CD1c-positive myeloid dendritic cell (primary cell): ENCODE results near the gene CIRBP.

Experiments
- DNase-seq: peaks from one replicate; pipeline ENCODE4 v3.0.0-alpha.2; 2016; ENCODE audit errors: extremely low spot score

CIRBP gene

DNA sequence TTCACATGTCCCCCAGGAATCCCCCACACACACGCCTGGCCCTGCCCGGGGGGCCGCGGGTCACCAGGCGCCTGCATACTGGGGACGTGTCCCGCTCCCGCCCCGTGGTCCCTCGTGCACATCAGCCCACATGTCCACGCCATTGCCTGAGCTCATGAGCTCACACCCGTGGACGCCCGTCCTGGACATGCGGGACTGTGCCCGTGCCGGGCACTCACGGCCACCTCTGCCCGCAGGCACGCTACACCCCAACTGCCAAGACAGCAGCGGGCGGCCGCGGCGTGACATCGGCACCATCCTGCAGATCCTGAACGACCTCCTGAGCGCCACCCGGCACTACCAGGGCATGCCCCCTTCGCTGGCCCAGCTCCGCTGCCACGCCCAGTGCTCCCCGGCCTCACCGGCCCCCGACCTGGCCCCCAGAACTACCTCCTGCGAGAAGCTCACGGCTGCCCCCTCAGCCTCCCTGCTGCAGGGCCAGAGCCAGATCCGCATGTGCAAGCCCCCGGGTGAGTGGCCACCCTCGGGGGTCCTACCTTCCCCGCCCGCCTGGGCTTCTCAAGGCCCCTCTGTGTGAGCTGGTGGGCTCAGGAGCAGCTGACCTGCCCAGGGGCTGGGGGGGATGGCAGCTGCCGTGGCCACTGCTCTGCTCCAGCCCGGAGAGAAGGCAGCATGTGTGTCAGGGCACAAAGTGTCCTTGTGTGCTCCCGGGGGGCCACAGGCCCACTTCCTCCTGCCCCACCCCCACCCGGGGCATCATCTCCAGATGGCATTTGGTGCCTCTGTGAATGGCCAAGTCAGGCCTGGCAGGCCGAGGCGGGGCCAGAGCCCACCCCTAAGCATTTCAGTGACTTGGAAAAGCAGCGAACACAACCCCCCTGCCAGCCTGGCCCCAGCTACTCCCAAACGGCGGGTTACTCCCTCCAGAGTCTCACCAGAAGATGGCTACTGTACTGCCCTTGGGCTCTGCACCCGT, 13.7 kb upstream of the CIRBP start:
- DNase-seq: no peak

DNA sequence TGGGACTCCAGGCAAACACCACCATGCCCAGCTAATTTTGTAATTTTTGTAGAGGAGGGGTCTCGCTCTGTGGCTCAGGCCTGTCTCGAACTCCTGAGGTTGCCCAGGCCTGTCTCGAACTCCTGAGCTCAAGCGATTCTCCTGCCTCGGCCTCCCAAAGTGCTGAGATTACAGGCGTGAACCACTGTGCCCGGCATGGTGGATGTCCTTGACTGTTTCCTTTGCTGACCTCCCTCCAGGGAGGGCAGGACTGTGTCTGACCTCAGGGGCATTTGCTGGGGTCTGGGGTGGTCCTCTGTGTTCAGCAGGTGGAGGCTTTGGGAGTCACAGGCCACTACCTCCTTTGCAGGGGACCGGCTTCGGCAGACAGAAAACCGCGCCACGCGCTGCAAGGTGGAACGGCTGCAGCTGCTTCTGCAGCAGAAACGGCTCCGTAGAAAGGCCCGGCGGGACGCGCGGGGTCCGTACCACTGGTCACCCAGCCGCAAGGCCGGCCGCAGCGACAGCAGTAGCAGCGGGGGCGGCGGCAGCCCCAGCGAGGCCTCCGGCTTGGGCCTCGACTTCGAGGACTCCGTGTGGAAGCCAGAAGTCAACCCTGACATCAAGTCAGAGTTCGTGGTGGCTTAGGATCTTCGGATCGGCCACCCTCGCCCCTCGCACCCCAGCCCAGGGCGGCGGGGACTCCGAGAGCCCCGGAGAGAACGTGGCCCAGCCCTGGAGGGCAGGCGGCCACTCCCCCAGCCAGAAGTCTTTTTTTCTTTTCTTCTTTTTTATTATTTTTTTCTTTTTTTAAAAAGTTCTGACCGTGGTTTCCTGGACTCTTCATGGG, 12.3 kb upstream of the CIRBP start:
- no peak for DNase-seq

DNA sequence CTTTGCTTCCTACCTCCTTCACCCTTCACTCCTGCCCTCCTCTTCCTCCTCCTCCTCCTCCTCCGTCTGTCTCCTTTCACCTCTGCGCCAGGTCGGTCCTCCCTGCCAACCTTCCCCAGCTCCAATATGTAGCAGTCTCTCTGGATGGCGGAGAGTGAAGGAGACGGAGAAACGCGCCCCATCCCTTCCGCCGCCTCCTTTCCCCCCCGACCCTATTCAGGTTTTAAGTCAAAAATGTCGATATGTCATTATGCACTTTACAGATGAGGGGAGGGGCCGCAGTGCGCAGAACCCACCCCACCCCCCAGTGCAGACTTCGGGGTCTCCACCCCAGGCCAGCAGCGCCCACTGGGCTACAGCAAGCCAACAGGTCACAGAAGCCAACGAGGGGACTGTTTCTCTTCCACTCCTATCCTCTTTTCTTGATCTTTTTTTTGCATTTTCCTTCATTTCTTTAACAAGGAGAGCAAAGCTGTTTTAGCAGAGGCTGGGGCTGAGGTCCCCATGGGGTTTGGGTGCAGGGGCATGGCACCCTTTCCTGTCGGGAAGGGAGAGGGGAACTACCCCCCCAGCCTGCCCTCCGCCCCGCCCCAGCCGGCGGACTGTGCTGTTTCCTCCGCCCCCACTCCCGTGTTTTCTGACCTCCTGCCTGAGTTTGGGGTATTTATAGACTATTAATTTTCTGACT, 11.5 kb upstream of the CIRBP start:
- peak; percentile 47 for DNase-seq

DNA sequence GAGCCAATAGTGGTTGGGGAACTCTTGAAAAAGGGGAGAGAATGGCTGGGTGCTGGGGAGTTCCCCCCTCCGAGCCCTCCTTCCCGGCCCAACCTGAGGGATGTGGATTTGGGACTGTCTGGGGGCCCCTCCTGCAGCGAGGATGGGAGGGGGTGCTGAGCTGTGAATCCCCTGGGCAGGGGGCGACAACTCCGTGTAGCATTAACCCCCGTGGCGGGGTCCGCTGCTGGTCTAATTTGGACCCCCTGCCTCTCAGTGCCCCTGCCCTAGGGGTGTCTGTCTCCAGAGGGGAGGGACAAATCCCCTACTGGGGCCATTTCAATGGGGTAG, 11.0 kb upstream of the CIRBP start:
- DNase-seq: no peak

DNA sequence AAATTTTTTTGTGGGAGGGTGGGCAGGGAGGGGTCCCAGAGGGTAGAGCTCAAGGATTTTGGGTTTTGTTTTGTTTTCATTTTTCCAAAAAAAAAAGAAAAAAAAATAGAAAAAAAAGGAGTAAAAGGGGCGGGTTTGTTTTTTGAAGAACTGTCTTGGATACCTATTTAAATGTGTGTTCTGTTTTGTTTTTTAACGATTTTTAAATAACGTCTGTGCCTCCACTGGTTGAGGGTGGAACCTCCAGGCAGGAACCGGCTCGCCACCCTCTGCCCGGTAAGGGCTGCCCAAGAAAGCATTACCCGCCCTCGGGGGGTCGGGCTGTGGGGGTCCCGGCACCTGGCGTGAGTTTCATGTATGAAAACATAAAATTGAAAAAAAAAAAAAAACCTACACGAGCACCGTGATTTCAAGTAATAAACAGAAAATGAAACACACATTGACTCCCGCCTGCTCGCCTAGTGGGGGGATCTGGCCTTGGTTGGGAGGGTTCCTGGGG, 10.4 kb upstream of the CIRBP start:
- no peak for DNase-seq

DNA sequence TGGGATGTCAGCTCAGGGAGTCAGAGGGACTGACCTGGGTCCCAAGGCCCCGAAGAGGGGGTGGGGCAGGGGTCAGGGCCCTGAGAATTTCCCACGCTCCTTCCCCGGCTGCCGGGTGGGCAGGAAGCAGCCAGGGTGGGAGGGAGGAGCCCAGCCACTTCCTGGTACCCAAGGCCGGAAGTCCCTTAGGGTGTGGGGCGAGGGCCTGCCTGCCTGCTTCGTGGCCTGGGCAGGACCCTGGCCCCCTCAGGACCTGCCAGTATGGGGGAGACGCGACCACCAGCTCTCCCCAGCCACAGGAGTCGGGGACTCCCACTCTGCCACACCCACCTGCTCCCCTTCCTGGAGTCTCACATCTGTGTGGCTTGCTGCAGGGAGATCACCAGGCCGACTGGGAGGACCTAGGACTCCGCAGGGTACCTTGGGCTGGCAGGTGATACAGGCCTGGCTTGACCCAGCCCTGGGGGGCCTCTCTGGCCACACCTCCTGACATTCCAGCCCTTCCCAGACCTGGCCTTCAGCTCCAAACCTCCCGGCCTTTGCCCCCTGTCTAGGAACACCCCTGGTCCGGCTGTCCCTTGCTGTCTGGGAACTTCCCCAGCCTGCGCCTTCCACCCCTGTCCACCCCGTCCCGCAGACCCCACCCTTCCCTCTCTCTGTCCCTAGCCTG, 9.8 kb upstream of the CIRBP start:
- DNase-seq: peak; percentile 69

DNA sequence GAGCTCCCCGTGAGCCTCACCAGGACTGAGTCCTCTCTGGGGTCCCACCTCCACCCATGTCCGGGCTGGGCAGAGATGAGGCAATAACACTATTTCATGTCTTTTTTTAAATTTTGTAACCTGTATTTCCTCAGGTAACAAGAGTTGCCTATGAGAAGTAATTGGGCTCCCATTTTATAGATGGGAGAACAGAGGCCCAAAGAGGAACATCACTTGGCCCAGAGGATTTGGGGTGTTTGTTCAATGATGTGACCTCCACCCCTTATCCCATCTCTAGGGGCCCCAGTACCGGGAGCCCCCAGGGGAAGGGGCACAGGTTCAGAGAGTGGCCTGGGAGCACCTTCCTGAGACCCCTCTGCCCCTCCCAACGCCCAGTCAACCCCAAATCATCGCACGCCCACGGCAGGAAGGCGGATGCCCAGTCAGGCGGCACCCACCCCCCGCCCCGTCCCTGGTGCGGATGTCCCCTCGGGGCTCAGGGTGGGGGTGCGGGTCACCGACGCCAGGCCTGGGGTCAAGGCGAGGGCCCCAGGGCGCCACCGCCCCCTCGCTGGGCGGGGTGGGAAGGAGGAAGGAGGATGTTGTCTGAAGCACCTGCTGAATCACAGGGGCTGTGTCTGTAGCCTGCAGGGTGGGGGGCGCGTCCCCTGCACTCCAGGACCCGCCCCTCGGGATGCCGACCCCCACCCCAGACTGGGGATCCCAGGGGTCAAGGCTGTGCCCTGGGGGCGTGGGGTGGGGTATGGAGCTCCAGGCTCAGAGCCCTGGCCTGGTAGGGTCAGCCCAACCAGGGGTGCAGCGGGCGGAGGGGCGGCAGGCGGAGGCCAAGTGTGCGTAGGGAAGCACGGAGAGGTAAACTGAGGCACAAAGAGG, 9.0 kb upstream of the CIRBP start:
- peak; percentile 86 for DNase-seq

DNA sequence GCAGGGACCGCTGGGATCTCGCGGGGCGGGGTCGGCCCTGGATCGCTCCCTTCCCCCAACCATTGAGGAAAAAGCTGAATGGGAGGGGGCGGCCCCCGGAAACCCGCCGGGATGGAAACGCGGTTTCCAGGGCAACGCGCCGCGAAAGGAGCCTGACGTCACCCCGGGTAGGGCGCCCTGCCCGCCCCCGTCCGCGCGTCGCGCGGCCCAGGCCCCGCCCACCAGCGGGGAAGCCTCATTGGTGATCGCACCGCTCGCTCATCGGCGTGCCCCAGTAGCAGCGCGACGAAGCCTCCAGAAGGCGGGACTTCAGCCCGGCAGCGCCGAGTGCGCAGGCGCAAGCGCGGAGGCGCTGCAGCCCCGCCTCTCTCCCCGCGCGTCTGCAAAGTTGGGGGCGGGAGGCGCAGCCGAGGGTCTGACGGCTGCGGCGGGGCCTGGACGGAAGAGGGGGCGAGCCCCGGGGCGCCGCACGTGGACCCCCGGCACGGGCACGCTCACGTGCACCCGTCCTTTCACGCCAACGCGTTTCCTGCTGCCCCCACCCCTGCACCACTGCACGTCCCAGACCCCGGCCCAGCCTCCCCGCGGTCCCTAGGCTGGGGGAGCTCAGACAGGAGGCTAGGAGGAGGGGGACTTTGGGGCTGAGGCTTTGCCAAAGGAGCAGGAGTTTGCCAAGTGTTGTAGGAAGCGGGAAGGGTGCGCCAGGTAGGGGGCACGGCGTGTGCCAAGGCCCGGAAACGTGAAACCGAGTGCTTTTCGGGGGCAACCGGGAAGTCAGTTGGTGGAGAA, 8.2 kb upstream of the CIRBP start:
- peak; percentile 99 for DNase-seq

DNA sequence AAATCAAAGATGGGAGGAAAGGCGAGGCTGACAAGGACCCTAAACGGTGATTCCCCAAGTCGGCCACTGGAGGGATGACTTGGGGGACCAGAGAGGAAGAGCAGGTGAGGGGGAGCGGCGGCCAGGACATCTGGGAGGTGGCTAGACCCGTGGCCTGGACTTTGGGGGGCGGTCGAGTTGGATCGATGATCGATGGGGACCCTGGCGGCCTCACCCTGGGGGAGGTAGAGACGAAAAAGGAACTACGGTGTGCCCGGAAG, 7.7 kb upstream of the CIRBP start:
- no peak for DNase-seq

DNA sequence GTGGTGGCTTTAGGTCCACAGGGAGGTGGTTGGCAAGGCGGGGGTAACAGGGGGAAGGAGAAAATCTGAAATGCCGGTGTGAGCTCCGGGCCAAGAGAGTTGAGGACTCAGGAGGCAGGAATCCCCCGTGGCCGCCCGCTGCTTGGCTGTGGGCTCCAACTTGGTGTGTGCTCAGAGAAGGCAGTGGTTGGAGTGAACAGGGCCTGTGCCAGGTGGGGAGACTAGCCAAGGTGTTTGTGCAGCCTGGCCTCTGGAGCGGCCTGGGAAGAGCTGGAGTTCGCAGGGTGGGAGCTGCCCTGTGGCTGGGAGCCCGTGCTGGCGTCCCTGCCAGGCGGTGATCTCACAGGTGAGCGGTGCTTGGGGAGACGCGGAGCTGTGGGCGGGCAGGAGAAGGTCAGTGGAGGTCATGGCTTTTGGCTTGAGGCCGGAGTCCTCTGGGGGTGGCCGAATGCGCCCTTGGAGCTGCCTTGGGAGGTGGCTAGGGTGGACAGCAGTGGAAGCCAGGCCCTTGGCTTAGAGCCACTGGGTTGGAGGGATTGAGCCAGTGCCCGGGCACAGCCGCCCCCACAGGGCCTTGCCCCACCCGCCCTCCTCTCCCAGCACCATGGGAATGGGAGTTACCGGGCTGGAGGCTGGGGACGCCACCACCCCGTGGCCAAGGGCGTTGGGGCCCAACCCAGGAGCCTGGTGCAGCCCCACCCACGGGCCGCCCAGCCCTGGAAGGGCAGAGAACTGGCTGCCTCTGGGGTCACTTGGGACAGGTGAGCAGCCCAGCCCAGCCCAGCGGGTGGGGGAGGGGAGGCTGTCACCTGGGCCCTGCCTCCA, 7.1 kb upstream of the CIRBP start:
- DNase-seq: peak; percentile 45

DNA sequence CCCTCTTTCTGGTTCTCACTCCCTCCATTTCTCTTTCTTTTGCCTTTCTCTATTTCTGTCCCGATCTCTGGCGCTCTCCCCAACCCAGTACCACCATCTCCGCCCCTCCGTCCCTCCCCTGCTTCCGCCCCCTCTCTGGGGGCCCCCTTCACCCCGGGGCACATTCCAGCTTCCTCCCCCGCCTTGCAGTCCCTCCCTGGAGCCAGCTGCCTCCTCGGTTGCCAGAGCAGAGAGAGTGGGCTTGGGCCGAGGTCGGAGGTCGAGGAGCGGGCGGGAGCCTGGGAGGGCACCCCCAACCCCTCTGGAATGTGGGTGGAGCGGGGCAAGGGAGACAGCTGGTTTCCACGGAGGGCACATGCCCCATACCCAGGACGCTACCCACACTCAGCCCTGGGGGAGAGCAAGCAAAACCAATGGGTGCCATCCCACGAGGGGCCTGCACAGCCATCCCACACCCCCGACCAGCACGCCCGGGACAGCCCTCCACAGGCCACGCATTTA, 6.5 kb upstream of the CIRBP start:
- no peak for DNase-seq

DNA sequence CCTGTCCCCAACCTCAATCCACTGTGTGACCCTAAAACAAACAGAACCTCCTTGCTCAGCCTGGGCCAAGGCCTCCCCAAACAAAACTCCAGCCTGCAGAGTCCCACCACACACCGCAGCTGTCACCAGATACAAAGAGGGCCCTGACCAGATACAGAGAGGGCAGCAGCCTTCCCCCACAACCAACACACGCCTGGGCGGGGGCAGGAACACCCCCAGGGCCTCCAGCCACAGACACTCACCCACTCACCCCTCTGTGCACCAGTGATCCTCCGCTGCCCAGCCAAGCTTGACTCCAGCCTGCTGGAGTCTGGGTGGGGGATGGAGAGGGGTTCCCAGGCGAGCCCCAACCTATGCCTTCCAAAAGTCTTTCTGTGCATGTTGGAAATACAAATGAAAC, 5.9 kb upstream of the CIRBP start:
- DNase-seq: no peak

DNA sequence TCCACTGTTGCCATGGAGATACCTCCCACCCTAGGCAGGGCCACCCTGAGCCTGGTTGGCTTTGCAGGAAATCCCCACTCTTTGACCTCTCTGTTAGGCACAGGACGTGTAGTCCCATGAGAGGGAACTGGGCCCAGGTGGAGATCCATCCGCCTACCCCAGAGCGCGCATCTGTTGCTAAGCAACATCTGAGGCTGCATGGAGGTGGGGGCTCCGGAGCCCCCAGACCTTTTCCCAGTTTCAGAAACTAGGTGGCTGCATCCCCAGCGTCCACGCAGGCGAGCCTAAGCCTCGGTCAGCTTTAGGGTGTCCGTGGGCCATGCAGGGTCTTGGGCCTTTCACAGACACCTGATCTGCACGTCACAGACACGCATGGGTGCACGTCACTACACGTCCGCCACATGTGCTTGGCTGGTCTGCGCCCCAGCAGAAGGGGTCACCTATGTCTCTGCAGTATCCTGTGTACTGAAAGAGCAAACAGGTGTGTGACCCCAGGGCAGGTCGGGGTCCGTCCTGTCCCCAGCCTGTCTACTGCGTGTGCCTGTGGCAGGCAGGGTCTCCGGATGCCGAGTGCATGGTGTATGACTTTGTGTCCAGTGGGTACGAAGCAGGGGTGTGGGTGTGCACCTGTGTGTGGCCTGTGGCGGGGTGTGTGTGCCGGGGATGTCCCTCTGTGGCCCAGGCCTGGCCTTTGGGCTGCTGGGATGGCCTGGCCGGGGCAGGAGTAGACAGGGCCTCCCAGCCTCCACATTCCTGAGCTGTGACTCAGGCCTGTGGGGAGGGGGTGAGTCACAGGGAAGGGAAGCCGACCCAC, 4.1 kb upstream of the CIRBP start:
- peak; percentile 62 for DNase-seq

DNA sequence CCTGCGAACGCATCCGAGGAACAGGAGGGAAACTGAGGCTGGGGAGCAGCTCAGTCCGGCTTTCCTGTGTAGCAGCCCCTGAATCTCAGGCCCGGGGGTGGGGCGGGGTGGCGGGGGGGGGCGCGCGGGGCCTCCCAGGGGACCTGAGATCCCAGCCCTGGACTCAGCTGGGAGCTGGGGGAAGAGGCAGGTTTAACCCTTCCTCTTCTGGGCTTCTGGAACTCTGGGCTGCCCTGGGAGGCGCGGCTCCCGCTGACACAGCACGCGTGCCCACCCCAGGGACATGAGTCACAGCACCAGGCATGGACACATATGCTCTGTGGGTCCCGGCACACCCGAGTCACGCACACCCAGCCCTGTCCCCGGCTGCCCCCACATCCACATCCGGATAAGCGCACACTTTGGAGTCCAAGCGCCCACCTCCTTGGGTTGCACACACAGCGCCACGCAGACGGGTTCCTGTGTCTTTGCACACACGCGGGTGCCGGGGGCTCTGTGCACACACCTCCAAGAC, 3.5 kb upstream of the CIRBP start:
- peak; percentile 92 for DNase-seq

DNA sequence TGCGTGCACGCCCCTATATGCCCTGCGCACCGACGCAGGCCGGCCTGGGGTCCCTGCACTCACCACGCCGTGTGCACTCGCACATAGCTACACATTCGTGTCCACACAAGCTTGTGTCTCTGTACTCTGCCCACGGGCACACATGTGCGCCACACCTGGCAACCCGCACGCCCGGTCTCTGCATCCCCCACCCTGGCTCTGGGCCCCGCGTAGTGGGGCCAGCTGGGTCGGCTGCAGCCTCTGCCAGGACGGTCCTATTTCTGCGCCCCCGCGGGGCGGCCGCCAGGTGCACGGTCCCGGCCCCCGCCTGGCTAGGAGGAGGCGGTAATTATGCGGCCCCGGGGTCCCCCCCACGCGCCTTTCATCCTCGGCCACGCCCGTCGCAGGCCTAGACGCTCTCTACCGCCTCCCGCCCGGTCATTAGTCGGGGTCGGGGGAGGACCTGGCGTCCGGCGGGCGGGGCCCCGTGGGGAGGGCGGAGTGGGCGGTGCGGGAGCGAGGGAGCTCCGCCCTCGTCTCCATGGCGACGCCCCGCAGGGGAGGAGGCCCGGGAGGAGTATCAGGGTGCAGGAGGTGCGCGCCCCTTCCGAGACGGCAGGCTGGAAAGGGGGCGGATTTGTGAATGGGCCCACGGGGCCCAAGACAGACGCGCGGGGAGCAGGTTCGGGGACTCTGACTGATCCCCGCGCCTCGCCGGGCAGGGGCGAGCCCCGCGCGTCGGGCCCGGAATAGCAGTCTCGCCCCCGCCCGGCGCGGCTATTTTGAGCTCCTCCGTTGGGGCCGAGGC, 2.8 kb upstream of the CIRBP start:
- peak; percentile 95 for DNase-seq

DNA sequence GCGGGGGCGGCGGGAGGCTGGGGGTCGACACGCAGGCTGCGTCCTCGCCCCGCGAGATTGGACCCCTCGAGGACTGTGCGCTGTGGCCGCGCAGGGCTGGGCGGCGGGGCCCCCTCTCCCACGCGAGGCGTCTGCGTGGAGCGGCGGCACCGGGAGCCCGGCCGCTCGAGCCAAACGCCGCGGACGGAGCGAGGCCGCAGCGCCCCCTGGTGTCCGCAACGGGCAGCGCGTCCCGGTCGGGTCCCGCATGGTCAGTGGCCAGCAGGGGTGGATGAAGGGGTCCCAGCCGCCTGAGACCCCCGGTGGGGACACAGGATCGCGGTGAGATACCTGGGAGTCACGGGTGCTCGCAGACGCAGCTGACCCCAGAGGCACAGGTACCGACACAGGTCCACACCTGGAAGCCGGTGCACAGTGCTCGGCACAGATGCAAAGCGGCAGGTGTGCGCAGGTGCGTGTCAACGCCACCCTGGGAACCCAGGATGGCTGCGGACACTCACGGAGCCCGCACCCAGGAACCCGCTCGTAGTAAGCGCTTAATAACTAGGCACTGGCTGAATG, 2.1 kb upstream of the CIRBP start:
- peak; percentile 86 for DNase-seq
